ENCODE results near the gene SLC1A3. TPM values are rescaled to one million over a fixed set of nuclear protein-coding genes. Genes with fewer than 3 reads are reported as not detected.

SLC1A3 gene
- total RNA-seq, 1 experiment from 2014 or later, result 28.9 TPM

DNA sequence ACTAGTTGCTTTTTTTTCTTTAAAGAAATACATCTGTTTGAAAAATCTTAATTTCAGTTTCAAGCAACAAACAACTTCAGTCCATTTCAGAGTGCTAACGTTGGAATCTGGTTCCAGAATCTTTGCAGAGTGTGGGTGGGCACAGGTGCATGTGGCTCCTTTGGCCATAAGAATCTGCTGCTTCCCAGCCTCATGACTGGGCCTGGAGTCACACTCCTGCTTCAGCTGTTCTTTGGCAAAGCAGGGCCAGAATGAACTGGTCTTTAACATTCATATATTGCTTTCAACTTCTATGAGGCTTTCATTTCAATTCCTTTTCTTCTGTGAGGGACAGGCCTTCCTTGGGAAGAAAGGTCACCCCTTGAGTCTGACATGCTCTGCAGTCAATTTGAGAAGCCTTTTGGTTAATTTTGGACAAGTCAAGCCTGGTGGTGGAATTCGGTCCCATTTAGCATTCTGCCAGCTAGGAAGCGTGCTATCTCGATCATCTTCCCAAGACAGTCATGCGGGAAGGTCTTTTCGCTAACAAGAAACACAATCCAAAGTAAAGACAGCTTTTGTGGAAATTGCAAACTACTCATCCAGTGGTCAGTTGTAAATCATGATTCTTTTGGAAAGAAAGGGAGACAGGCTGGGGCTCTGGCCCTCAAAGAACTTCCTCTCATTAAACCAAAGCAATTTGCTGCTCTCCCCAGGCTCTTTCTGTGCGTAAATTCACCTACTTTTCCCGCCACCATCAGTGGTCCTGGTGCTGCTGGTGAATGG is 55.2 kb downstream of the SLC1A3 start:
- BruUV-seq (replicated peaks), result no TSS peak
- no peak for TF ChIP-seq EZH2 (IDR thresholded peaks at IDR 0.05; ENCODE audit: borderline replicate concordance, low read depth, low read length, poor library complexity, severe bottlenecking)
- TF ChIP-seq, protein P1, sequence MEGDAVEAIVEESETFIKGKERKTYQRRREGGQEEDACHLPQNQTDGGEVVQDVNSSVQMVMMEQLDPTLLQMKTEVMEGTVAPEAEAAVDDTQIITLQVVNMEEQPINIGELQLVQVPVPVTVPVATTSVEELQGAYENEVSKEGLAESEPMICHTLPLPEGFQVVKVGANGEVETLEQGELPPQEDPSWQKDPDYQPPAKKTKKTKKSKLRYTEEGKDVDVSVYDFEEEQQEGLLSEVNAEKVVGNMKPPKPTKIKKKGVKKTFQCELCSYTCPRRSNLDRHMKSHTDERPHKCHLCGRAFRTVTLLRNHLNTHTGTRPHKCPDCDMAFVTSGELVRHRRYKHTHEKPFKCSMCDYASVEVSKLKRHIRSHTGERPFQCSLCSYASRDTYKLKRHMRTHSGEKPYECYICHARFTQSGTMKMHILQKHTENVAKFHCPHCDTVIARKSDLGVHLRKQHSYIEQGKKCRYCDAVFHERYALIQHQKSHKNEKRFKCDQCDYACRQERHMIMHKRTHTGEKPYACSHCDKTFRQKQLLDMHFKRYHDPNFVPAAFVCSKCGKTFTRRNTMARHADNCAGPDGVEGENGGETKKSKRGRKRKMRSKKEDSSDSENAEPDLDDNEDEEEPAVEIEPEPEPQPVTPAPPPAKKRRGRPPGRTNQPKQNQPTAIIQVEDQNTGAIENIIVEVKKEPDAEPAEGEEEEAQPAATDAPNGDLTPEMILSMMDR (conservative IDR thresholded peaks at IDR 0.05; ENCODE audit: low read depth, low read length), result no peak
- intact Hi-C loops (cut with micrococcal nuclease; ENCODE audit: unreplicated experiment), result no loop called here

DNA sequence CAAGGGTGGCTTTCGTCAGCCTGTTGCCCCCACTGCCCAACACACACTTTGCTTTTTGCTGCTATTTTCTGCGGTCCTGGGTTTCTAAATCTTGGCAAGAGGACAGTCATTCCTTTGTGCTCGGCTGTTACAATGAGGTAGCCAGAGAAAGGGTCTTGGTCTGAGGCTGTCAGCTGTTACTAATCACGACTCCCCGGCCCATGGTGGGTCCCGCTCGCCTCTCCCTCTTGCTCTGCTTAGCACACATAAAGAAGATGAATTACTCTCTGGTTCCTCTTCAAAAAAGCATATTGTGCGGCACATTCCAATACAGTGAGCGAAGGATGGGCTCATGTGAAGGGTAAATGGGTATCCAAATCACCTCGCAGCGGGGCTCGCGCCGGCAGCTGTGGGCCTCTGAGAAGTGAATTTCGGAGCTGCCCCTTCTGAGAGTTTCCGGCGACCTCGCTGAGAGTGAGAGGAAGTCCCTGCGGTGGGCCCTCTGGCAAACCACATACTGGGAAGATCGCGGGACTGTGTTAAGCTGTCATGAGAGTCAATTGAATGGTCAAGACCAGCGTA is 56.0 kb downstream of the SLC1A3 start:
- H3K36me3 ChIP-seq (ENCODE audit: insufficient read depth, low read length, poor library complexity, severe bottlenecking), result no peaks in the 10 kb centered on the region
- no peak overlapping the region for H3K4me3 ChIP-seq (ENCODE audit: low read depth, low read length, poor library complexity, severe bottlenecking)
- no TSS peak for BruUV-seq (replicated peaks)
- intact Hi-C loops (cut with micrococcal nuclease; ENCODE audit: unreplicated experiment), result no loop called here
- POLR2A ChIA-PET (ENCODE audit: low non-redundant PET), result no interaction called here
- CTCF ChIA-PET, result no interaction called here
- TF ChIP-seq, protein P1 (conservative IDR thresholded peaks at IDR 0.05; ENCODE audit: low read depth, low read length), result no peak
- no peak for TF ChIP-seq EZH2 (IDR thresholded peaks at IDR 0.05; ENCODE audit: borderline replicate concordance, low read depth, low read length, poor library complexity, severe bottlenecking)
- no peaks in the 10 kb centered on the region for H3K27me3 ChIP-seq (replicated peaks; ENCODE audit: insufficient read depth, low read depth, low read length, poor library complexity)
- H3K27ac ChIP-seq (ENCODE audit: low read depth, low read length, poor library complexity, severe bottlenecking), result no peak overlapping the region
- peaks cover 16% of the 10 kb centered on the region for H3K4me1 ChIP-seq (ENCODE audit: insufficient read depth, low read length, poor library complexity, severe bottlenecking)
- H3K9me3 ChIP-seq (ENCODE audit: low read depth, low read length, poor library complexity, severe bottlenecking), result no peaks in the 10 kb centered on the region
- DNase-seq (ENCODE audit: low spot score), result no peak

More for the DNA sequence above, 55.2 kb downstream of the SLC1A3 start:
- H3K27ac ChIP-seq (ENCODE audit: low read depth, low read length, poor library complexity, severe bottlenecking), result no peak overlapping the region
- CTCF ChIA-PET, result no interaction called here
- no peaks in the 10 kb centered on the region for H3K27me3 ChIP-seq (replicated peaks; ENCODE audit: insufficient read depth, low read depth, low read length, poor library complexity)
- POLR2A ChIA-PET (ENCODE audit: low non-redundant PET), result no interaction called here
- H3K4me1 ChIP-seq (ENCODE audit: insufficient read depth, low read length, poor library complexity, severe bottlenecking), result peaks cover 23% of the 10 kb centered on the region
- H3K9me3 ChIP-seq (ENCODE audit: low read depth, low read length, poor library complexity, severe bottlenecking), result no peaks in the 10 kb centered on the region
- H3K36me3 ChIP-seq (ENCODE audit: insufficient read depth, low read length, poor library complexity, severe bottlenecking), result no peaks in the 10 kb centered on the region
- H3K4me3 ChIP-seq (ENCODE audit: low read depth, low read length, poor library complexity, severe bottlenecking), result no peak overlapping the region
- DNase-seq (ENCODE audit: low spot score), result no peak

DNA sequence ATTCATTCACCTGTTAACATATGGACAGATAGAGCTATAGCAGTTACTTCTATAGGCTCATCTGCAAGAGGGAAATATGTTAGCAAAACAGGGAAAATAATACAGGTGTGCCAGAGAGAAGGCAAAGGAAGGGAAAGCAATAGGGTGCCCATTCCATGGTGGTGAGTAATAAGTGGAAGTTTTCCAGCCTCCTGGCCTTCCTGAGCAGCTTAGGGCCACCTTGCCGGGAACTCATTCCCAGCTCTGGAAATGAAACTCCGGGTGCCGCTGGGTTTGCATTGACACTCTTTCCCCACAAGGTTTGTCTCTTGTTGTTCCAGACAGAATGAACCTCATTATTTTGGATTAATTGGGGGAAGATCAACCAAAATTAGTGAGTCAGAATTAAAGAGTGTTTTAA is 58.4 kb downstream of the SLC1A3 start:
- intact Hi-C loops (cut with micrococcal nuclease; ENCODE audit: unreplicated experiment), result no loop called here
- POLR2A ChIA-PET (ENCODE audit: low non-redundant PET), result no interaction called here
- no peak for DNase-seq (ENCODE audit: low spot score)

More for the DNA sequence above, 58.4 kb downstream of the SLC1A3 start:
- no peak overlapping the region for H3K4me3 ChIP-seq (ENCODE audit: low read depth, low read length, poor library complexity, severe bottlenecking)
- no peak overlapping the region for H3K27ac ChIP-seq (ENCODE audit: low read depth, low read length, poor library complexity, severe bottlenecking)
- peaks cover 5% of the 10 kb centered on the region for H3K4me1 ChIP-seq (ENCODE audit: insufficient read depth, low read length, poor library complexity, severe bottlenecking)
- no peaks in the 10 kb centered on the region for H3K9me3 ChIP-seq (ENCODE audit: low read depth, low read length, poor library complexity, severe bottlenecking)
- no peaks in the 10 kb centered on the region for H3K36me3 ChIP-seq (ENCODE audit: insufficient read depth, low read length, poor library complexity, severe bottlenecking)
- no peaks in the 10 kb centered on the region for H3K27me3 ChIP-seq (replicated peaks; ENCODE audit: insufficient read depth, low read depth, low read length, poor library complexity)
- TF ChIP-seq, protein P1 (conservative IDR thresholded peaks at IDR 0.05; ENCODE audit: low read depth, low read length), result no peak
- no peak for TF ChIP-seq EZH2 (IDR thresholded peaks at IDR 0.05; ENCODE audit: borderline replicate concordance, low read depth, low read length, poor library complexity, severe bottlenecking)
- CTCF ChIA-PET, result no interaction called here
- BruUV-seq (replicated peaks), result no TSS peak

Measured in A673 (cell line).